NCI-H2029 treated with DMSO at 0.1 percent for 48 hours (cell line): ENCODE results near the gene JPT1.
"Not testable (repeated sequence)": the region's sequence is repeated elsewhere in the genome, so short reads cannot be mapped to it uniquely, and the experiment has no call there.

Experiments
- DNase-seq: peaks from one replicate; lab custom pipeline; 2025; lab: John Stamatoyannopoulos, UW

The JPT1 gene, protein sequence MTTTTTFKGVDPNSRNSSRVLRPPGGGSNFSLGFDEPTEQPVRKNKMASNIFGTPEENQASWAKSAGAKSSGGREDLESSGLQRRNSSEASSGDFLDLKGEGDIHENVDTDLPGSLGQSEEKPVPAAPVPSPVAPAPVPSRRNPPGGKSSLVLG

DNA sequence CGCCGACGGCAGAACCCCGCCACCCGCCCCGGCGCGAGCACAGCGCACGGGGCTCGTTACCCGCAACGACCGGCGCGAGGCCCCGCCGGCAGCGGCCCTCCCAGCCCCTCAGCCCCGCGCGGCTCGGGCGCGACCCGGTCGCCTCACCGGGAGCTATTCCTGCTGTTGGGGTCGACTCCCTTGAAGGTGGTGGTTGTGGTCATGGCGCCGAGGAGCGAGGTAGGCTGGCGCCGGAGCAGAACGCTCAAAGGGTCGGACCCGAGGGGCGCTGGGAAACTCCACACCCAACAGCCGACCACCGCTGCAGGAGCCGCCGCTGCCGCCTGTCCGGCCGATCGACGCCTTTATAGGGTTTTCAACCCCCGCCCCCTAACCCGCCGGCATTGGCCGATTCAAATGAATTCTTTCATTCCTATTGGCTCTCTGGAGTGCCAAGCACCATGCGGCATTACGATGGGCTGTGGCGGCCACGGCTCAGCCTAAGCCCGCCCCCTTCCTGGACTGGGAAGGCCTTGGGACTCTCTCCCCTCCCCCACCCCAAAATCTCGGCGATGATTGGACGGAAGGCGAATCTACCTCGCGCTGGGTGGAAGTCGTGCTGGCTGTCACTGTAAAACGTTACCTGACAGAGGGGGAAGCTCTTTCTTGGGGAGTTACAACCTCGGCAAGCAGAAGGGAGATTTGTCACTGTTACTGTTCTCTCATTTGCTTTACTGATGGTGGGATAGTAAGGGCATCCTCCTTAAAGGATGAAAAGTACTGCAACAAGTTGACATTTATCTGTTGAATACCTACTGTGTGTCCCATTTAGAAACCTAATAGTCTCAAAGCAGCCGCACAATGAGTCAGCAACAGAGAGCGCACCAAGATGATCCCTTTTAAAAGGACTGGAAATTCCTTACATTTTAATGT lies at the start of gene JPT1:
TSS of gene JPT1 (minus strand) at position 318 of the 912 bp plus-strand sequence. CDS start at position 203, 115 bp downstream.
- DNase-seq = peak; percentile 77

DNA sequence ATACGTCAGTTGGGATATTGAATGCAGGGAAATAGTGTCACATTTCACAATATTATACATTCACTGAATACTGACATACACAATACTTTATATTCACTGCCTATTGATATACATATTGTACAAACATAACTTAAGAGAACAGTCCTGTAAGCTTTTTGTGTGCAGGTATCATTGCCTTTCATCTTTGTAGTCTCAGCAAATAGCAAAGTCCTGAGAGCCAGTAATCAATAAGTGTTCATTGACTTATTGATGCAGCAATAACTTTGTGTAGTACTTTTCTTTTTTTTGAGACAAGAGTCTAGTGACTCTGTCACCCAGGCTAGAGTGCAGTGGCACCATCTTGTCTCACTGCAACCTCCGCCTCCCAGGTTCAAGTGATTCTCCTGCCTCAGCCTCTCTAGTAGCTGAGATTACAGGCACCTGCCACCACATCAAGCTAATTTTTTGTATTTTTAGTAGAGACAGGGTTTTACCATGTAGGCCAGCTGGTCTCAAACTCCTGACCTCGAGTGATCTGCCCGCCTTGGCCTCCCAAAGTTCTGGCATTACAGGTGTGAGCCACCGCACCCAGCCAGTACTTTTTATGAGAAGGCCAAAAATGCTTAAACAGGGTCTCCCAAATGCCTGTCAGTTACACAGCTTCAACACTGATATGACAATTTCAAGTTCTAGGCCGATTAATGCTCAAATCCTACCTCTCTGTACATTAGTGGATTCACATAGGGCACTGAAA lies 45.7 kb upstream of the JPT1 start:
- no peak for DNase-seq

DNA sequence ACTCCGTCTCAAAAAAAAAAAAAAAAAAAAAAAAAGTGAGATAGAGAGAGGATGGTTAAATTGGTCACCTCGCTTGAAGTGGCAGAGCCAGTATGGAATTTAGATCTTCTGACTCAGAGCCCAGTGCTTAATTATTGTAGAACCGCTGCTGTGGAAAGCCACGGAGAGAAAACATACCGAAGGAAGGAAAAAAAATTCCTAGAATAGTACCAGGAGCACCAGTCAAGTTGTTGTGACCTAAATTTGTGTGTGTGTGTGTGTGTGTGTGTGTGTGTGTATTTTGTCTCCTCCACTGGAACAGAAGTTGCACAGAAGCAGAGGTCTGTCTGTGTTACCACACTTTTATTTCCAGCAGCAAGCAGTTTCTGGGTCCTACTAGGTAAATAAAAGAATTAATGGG lies 40.6 kb upstream of the JPT1 start:
- no peak for DNase-seq

DNA sequence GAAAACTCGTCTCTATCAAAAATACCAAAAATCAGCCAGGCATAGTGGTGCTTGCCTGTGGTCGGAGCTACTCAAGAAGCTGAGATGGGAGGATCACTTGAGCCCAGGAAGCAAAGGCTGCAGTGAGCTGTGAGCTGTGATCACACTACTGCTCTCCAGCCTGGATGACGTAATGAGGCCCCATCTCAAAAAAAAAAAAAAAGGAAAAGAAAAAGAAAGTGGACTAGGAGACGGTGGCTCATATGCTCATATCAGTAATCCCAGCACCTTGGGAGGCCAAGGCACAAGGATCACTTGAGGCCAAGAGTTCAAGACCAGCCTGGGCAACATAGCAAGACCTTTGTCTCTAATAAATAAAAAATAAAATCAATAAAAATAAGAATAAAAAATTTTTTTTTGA lies 37.3 kb upstream of the JPT1 start:
- DNase-seq = no peak

DNA sequence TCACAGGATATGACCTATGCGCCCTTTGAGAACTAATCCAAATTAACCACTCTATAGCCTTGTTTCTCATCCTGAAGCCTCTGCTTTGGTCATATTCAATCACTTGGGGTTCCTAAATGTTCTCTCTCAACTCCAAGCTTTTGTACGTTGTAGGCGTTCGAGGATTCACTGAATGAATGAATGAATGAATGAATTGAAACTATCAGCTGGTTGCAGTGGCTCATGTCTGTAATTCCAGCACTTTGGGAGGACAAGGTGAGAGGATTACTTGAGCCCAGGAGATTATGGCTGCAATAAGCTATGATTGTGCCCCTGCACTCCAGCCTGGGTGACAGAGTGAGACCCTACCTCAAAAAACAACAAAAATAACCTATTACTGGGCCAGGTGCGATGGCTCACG lies 34.3 kb upstream of the JPT1 start:
- DNase-seq = no peak

DNA sequence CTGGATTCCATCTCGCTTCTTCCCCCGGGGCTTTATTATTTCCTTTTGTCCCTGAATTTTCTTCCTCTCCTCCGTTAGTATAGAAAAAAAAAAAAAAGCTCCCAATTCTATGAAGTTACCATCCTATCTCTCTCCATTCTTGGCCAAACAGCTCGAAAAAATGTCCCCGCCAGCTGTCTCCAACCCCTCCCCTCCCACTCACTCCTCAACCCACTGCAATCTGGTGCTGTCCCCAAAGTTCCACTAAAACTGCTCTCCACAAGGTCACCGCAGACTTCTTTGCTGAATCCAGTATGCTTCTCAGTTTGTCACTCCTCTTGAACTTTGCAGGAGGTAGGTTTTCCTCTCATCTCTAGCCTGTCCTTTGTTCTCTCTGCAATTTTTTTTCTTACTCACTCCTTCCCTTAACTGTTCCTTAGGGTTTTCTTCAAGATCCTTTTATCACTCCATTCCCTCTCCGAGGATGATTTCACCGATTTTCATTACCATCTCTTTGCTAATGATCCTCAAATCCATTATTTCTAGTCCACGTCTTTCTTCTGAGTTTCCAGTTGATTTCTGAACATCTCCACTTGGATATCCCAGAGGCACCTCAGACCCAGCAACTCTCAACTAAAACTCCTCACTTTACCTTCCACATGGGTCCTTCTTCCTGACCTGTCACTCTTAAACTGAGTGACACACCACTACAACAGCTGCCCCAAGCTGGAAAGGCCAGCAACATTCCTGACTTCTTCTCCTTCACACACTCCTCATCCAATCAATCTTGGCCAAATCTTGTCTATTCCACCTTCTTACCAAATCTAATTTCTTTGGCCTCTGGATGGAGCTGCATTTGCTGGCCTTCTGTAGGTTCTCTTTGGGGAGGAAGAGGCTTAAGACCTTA lies 29.9 kb upstream of the JPT1 start:
- DNase-seq = no peak

DNA sequence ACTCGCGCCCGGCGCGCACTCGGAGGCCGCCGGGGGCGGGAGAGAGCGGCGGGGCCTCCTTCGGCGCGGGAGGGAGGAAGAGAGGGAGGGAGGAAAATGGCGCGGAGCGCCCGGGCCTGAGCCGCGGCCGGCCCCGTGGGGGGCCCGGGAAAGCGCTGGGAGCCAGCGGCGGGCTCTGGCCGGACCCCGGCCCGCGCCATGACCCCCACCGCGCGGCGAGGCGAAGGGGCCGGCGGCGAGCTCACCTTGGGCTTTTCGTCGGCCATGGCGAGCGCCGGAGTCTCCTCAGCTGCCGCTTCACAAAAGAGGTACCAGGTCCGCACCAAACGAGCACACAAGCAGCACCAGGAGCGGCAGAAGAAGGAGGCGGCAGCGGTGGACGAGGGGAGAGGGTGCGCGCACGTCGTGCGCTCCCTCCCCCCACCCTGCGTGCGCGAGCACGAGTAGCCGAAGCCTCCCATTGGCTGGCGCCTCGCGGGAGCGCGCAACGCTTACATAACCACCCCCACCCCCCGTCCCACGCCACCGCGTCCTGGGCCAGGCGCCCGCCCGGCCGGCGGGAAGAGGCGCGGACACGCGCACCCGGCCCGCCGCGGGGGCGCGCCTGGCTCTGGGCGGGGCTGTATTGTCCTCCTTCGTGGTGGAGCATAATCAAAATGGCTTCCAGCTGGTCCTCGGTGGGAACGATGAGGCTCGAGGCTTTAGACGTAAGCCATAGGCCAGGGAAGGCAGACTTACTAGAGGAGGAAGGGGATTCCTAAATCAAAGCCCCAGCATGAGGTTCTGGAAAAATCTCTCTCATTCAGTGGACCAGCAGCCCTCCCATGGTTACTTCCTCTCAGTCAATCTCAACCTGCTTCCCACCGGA lies 28.5 kb upstream of the JPT1 start, which contains the start of gene SUMO2:
TSS of gene SUMO2 (minus strand) at position 391 of the 868 bp plus-strand sequence. CDS start at position 266, 125 bp downstream.
- peak; percentile 33 for DNase-seq

DNA sequence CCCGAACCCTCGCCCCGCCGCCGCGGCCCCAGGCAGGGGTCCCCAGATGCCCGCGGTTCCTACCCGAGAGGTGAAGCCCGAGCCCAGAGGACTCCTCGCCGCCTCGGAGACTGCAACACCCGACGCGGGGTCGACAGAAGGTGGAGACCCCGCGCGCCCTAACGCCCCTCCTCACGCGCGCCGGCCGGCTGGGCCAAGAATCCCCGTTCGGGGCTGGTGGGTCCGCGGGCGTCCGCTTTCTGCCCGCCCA lies 27.9 kb upstream of the JPT1 start:
- DNase-seq = no peak

DNA sequence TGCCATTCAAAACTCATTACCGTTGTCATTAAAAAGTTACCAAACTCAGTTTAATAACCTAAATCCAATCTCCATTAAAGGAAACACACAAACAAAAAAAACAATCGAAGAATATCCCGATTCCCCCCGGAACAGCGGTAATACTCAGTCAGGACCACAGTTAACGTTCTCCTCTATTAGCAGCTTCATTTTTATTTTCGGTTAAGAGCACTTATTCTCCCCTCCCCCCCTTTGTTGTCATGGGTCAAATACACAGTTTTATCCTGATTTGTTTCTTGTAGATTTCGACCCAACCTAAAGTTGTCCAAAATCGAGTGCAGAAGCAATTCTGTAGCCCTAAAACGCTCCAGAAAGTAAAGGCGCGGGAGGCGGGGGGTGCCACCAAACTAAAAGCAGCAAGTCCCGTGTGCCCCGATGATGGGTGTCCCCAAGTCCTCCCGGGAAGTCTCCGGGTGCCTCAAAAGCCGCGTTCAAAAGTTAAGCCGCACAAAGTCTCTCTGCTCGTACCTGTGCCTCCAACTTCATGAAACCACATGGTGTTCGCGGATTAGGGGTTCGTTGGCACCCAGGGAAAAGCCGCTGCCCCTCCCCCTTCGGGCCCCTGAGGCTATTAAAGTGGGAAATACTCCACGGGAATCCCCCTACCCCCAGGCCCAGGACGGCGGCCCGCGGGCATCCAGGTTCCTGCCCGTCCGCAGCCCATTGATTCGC lies 27.5 kb upstream of the JPT1 start:
- no peak for DNase-seq

DNA sequence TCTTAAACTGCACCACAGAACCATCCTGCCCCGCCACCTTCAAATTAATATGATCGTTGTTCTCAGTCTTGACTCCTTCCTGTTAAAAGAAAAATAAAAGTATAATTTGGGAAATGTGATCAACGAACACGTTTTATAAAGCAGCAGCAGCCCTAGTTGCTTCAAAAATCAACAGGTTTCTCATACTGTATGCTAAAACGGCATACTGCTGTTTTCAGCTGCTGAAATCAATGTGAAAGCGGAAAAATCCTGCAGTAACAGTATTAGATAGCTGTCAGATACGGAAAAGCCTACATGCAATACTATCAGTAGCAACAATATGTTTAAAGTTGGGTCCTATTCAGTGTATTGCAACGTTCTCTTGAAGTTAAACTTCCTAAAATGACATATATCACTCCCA lies 26.8 kb upstream of the JPT1 start:
- no peak for DNase-seq

DNA sequence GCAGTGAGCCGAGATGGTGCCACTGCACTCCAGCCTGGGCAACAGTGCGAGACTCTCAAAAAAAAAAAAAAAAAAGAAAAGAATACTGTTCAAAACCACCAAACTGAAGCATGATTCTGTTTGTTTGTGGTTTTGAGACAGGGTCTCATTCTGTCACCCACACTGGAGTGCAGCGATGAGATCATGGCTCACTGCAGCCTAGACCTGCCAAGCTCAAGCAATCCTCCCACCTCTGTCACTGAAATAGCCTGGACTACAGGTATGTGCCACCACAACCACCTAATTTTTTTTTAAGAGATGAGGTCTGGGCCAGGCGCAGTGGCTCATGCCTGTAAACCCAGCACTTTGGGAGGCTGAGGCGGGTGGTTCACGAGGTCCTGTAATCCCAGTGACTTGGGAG lies 24.1 kb upstream of the JPT1 start:
- DNase-seq = no peak

DNA sequence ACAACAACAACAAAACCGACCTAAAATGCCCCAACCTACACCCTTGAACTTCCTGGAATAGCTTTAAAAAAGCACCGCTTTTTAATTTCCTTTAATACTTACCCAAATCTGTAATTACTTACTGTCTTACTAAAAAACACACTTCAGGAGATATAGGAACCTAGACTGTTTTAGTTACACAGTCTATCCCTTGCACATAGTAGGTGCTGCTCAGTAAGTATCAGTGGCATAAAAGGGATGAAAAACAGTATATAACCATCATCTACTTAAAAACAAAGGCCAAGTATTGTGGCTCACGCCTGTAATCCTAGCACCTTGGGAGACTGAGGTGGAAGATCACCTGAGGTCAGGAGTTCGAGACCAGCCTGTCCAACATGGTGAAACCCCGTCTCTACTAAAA lies 22.3 kb upstream of the JPT1 start:
- DNase-seq = no peak

DNA sequence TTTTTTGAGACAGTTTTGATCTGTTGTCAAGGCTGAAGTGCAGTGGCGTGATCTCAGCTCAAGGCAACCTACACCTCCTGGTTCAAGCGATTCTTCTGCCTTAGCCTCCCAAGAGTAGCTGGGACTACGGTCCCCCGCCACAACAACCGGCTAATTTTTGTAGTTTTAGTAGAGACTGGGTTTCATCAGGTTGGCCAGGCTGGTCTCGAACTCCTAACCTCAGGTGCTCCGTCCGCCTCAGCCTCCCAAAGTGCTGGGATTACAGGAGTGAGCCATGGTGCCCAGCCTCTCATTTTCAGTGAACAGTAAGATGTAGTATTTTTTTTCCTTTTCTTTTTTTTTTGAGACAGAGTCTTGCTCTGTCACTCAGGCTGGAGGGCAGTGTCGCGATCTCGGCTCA lies 20.7 kb upstream of the JPT1 start:
- no peak for DNase-seq

DNA sequence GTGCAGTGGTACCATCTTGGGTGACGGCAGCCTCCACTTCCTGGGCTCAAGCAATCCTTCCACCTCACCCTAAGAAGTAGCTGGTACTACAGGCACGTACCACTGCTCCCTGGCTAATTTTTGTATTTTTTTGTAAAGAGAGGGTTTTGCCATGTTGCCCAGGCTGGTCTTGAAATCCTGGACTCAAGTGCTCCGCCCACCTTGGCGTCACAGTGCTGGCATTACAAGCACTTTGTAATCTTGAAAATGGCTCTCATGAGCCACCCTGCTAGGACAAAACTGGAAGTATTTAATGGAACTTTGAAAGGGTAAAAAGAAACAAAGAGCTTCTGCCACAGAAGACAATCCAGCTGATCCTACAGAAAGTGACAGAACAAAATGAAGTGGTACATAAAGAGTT lies 19.2 kb upstream of the JPT1 start:
- no peak for DNase-seq

DNA sequence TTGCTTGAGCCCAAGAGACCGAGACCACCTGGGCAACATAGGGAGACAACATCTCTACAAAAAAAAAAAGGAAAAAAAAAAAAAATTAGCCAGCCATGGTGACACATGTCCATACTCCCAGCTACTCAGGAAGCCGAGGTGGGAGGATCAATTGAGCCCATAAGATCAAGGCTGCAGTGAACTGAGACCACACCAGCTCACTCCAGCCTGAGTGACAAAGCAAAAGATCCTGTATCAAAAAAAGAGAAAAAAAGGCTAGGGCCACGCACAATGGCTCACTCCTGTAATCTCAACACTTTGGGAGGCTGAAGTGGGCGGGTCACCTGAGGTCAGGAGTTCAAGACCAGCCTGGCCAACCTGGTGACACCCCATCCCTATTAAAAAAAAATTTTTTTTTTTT lies 14.7 kb upstream of the JPT1 start:
- DNase-seq = no peak

DNA sequence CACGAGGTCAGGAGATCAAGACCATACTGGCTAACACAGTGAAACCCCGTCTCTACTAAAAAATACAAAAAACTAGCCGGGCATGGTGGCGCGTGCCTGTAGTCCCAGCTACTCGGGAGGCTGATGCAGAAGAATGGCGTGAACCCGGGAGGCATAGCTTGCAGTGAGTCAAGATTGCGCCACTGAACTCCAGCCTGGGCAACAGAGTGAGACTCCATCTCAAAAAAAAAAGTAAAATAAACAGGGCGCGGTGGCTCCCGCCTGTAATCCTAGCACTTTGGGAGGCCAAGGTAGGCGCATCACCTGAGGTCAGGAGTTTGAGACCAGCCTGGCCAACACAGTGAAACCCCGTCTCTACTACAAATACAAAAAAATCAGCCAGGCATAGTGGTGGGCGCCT lies 10.3 kb upstream of the JPT1 start:
- DNase-seq = not testable (repeated sequence)

DNA sequence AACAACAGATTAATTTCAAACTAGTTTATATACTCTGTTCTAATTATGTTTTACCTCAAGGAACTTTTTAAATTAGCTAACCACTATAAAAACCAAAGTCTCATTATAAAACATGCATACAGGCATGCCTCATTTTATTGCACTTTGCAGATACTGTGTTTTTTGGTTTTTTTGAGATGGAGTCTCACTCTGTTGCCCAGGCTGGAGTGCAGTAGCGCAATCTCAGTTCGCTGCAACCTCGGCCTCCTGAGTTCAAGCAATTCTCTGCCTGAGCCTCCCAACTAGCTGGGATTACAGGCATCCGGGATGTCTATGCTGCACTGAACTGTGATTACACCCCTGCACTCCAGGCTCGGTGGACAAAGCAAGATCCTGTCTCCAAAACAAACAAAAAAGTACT lies 8.8 kb upstream of the JPT1 start:
- no peak for DNase-seq

DNA sequence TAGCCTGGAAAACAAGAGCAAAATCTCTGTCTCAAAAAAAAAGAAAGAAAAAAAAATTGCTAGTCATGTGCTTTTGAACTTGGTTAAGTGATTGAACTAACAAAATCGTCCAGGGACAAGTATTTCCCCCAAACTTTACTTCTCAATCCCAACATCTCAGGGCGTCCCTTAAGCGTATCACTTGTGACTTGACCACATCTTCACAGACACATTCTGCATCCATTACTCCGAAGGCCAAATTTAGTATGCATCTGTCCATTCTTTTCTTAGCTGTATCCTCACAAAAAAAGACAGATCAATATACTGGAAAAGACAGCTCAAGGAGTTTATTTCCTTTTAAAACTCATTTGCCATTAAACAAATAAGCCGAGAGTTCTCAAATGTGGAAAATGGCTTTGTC lies 5.9 kb upstream of the JPT1 start:
- no peak for DNase-seq

DNA sequence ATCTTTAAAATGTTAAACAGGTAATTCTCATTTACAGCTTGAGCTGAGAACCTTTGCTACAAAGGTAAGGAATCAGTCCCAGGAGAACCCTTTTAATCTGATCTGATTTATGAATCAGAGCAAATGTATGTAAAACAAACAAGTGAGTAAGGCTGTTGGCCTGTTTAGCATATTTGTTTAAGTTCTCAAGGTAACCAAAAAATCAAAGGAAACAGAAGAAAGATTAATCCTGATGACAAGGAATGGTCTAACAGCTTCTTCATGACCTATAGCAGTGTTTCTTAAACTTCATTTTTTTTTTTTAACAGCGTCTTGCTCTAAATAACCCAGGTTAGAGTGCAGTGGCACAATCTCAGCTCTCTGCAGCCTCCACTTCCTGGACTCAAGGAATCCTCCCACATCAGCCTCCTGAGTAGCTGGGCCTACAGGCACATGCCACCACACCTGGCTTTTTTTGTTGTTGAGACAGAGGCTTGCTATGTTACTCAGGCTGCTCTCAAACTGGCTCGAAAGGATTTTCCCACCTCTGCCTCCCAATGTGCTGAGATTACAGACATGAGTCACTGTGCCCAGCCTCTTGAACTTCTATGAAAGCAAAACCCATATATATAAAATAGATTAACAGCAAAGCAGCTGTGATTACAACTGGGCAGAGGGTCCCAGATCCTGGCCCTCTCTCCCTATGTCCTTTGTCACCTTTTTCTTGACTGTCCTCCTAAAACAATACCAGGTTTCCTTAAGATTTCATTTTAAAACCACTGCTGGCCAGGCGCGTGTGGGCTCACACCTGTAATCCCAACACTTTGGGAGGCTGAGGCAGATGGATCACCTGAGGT lies 5.1 kb upstream of the JPT1 start:
- no peak for DNase-seq

DNA sequence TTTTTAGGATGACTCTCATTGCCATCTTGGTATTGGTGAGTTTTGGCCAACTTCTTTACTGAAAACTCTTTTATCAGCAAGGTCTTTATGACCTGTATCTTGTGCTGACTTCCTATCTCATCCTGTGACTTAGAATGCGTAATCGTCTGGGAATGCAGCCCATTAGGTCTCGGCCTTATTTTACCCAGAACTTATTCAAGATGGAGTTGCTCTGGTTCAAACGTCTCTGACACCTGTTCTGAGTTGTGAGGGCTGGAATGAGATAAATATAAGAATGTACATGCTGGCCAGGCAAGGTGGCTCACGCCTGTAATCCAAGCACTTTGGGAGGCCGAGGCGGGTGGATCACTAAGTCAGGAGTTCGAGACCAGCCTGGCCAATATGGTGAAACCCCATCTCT lies 4.2 kb upstream of the JPT1 start:
- not testable (repeated sequence) for DNase-seq
